Measurements from ENCODE around the gene MYO1D. TPM values are rescaled to one million over a fixed set of nuclear protein-coding genes. Genes with fewer than 3 reads are reported as not detected.
A peak's percentile ranks its signal among the peaks of the same experiment; 100 is the strongest.

MYO1D gene
- total and polyA plus RNA-seq, 2 donors (not counting 1 experiment from before 2014, with no cell fraction given): 5.4 to 26.7 TPM

GRCh38 chr17:32445074-32445415, 431.9 kb downstream of the MYO1D start:
- Histone ChIP-seq H3K4me3 (ENCODE audit: control extremely low read depth in 1 of 5, extremely low read depth in 1 of 5, insufficient read depth in 1 of 5, low read depth in 2 of 5, low read length in 4 of 5) (peak overlapping the region; percentile 78 to 96 (median 95)), H3K4me2 (replicated peaks; ENCODE audit: low read depth, low read length, poor library complexity, severe bottlenecking) (peak overlapping the region; percentile 89), H2AFZ (ENCODE audit: insufficient read depth, low read depth, low read length, poor library complexity, severe bottlenecking) (peak overlapping the region; percentile 92), H4K20me1 (ENCODE audit: control insufficient read depth, insufficient read depth, low read length, poor library complexity, severe bottlenecking) (peaks cover 6% of the 10 kb centered on the region), H3K27me3 (replicated peaks in 1 of 4; ENCODE audit: control extremely low read depth in 1 of 4, control insufficient read depth in 3 of 4, insufficient read depth in 4 of 4, low read length in 3 of 4) (peaks cover 0 to 2% (median under 1%) of the 10 kb centered on the region in 4 experiments), H3K4me1 (ENCODE audit: control insufficient read depth in 2 of 2, insufficient read depth in 2 of 2, low read length in 2 of 2) (peaks cover 18 to 23% of the 10 kb centered on the region in 2 donors), H3K27ac (ENCODE audit: low read length in 2 of 2) (peak overlapping the region; percentile 48 to 89), H3K9ac (ENCODE audit: low read length) (peak overlapping the region; percentile 91), H3K36me3 (replicated peaks in 1 of 2; ENCODE audit: control extremely low read depth in 1 of 2, control insufficient read depth in 1 of 2, extremely low read depth in 1 of 2, insufficient read depth in 2 of 2, low read length in 1 of 2) (peaks cover 10 to 27% of the 10 kb centered on the region in 2 experiments), H3K9me3 (ENCODE audit: control extremely low read depth in 1 of 3, control insufficient read depth in 2 of 3, insufficient read depth in 1 of 3, low read length in 2 of 3) (no peaks in the 10 kb centered on the region), H3K79me2 (ENCODE audit: control insufficient read depth, insufficient read depth, low read length) (peaks cover 64% of the 10 kb centered on the region)
- Mint-ChIP-seq H3K27ac (peak overlapping the region; percentile 76), H3K4me3 (peak overlapping the region; percentile 86), H3K4me1 (peaks cover 34% of the 10 kb centered on the region), H3K9me3 (ENCODE audit: insufficient read depth) (no peaks in the 10 kb centered on the region), H3K27me3 (no peaks in the 10 kb centered on the region)
- WGBS (ENCODE audit: insufficient coverage): 0% methylated on average over 6 of the region's 14 CpGs
- intact Hi-C loops (cut with micrococcal nuclease): no loop called here
- ATAC-seq (ENCODE audit: low read depth) (no peak), DNase-seq (no peak)
- ChIA-PET POLR2A (interaction anchor here (0.8 kb wide), 1 partner anchor 94 kb away, joined by 3 read pairs; no protein-coding TSS in a partner anchor), CTCF (interaction anchor here (1.4 to 3.2 kb wide), 5 partner anchors 11 to 59 kb away, joined by 4 to 29 read pairs (median 7); no protein-coding TSS in a partner anchor)
- TF ChIP-seq CTCF (IDR thresholded peaks at IDR 0.05) (no peak), EZH2 (IDR thresholded peaks at IDR 0.05; ENCODE audit: borderline replicate concordance, insufficient read depth, low read depth, low read length, poor library complexity, severe bottlenecking) (no peak)

- peak within 1 kb of the TSS; percentile 92 for H2AFZ ChIP-seq (ENCODE audit: insufficient read depth, low read depth, low read length, poor library complexity, severe bottlenecking)
- peak within 1 kb of the TSS; percentile 91 for H3K9ac ChIP-seq (ENCODE audit: low read length)
- H3K9me3 ChIP-seq (ENCODE audit: control extremely low read depth in 1 of 3, control insufficient read depth in 2 of 3, insufficient read depth in 1 of 3, low read length in 2 of 3): no peaks in the 10 kb centered on the region
- H3K4me2 ChIP-seq (replicated peaks; ENCODE audit: low read depth, low read length, poor library complexity, severe bottlenecking): peak within 1 kb of the TSS; percentile 89
- ATAC-seq (ENCODE audit: low read depth) (peak; percentile 98), DNase-seq (peak; percentile 98)
- H3K4me1 ChIP-seq (ENCODE audit: control insufficient read depth in 2 of 2, insufficient read depth in 2 of 2, low read length in 2 of 2): peaks cover 18 to 23% of the 10 kb centered on the region in 2 donors
- TF ChIP-seq CTCF (IDR thresholded peaks at IDR 0.05) (peak; percentile 46), EZH2 (IDR thresholded peaks at IDR 0.05; ENCODE audit: borderline replicate concordance, insufficient read depth, low read depth, low read length, poor library complexity, severe bottlenecking) (no peak)
- H3K79me2 ChIP-seq (ENCODE audit: control insufficient read depth, insufficient read depth, low read length): peaks cover 58% of the 10 kb centered on the region
- intact Hi-C loops (cut with micrococcal nuclease): loop anchor here (5.0 kb wide), 2 partner anchors 192 to 433 kb away; partner anchors contain the start of gene MYO1D
- Mint-ChIP-seq H3K4me1 (peaks cover 34% of the 10 kb centered on the region), H3K27ac (peak within 1 kb of the TSS; percentile 90), H3K9me3 (ENCODE audit: insufficient read depth) (no peaks in the 10 kb centered on the region), H3K27me3 (no peaks in the 10 kb centered on the region), H3K4me3 (peak within 1 kb of the TSS; percentile 86)
- H3K27ac ChIP-seq (ENCODE audit: low read length in 2 of 2): peak within 1 kb of the TSS; percentile 48 to 89
- H4K20me1 ChIP-seq (ENCODE audit: control insufficient read depth, insufficient read depth, low read length, poor library complexity, severe bottlenecking): peaks cover under 1% of the 10 kb centered on the region
- ChIA-PET CTCF (interaction anchor here (0.6 to 3.2 kb wide), 15 partner anchors 9 to 433 kb away, joined by 3 to 29 read pairs (median 3); partner anchors contain the start of gene MYO1D), POLR2A (interaction anchor here (0.5 to 0.8 kb wide), 2 partner anchors 94 kb away, joined by 3 read pairs; no protein-coding TSS in a partner anchor)
- H3K36me3 ChIP-seq (replicated peaks in 1 of 2; ENCODE audit: control extremely low read depth in 1 of 2, control insufficient read depth in 1 of 2, extremely low read depth in 1 of 2, insufficient read depth in 2 of 2, low read length in 1 of 2): peaks cover 10 to 23% of the 10 kb centered on the region in 2 experiments
- WGBS (ENCODE audit: insufficient coverage): under 1% methylated on average over 69 of the region's 74 CpGs
- H3K4me3 ChIP-seq (ENCODE audit: control extremely low read depth in 1 of 5, extremely low read depth in 1 of 5, insufficient read depth in 1 of 5, low read depth in 2 of 5, low read length in 4 of 5): peak within 1 kb of the TSS; percentile 78 to 96 (median 95)
- peaks cover 0 to 2% (median under 1%) of the 10 kb centered on the region in 4 experiments for H3K27me3 ChIP-seq (replicated peaks in 1 of 4; ENCODE audit: control extremely low read depth in 1 of 4, control insufficient read depth in 3 of 4, insufficient read depth in 4 of 4, low read length in 3 of 4)
These were observed 432.4 kb downstream of the MYO1D start, which contains the start of gene PSMD11 for GRCh38 chr17:32444301-32445073. PSMD11 (plus strand) TSS chr17:32444510; CDS start chr17:32444524, 14 bp downstream.
